H9 (cell line): ENCODE data around the gene RAB40B. TPM values are rescaled to one million over a fixed set of nuclear protein-coding genes. Genes with fewer than 3 reads are reported as not detected.

ENCODE experiments used
- DNase-seq: peaks from one replicate; pipeline ENCODE4 v3.0.0-alpha.2; 2017
- H2AFZ ChIP-seq: one replicate; pipeline ENCODE4 v1.6.1; 2013; ENCODE audit warnings: mild to moderate bottlenecking, low read length, control low read depth, moderate library complexity
- H2AK5ac ChIP-seq: 2 replicates; pipeline ENCODE4 v1.6.1; 2013; ENCODE audit warnings: low read length, control low read depth, mixed read lengths; ENCODE audit not compliant: insufficient read length
- H2BK120ac ChIP-seq: one replicate; pipeline ENCODE4 v1.6.1; 2013; ENCODE audit warnings: low read depth, mild to moderate bottlenecking, low read length, control low read depth, inconsistent platforms; ENCODE audit not compliant: poor library complexity, severe bottlenecking
- H2BK12ac ChIP-seq: 2 replicates; pipeline ENCODE4 v1.6.1; 2013; ENCODE audit warnings: low read length, control low read depth, mixed read lengths, low read depth; ENCODE audit not compliant: insufficient read length
- H2BK15ac ChIP-seq: 2 replicates; pipeline ENCODE4 v1.6.1; 2013; ENCODE audit warnings: low read depth, low read length, control low read depth
- H2BK20ac ChIP-seq: one replicate; pipeline ENCODE4 v1.6.1; 2013; ENCODE audit warnings: low read depth, mild to moderate bottlenecking, low read length, control low read depth, inconsistent platforms; ENCODE audit not compliant: poor library complexity, severe bottlenecking
- H2BK5ac ChIP-seq: 2 replicates; pipeline ENCODE4 v1.6.1; 2013; ENCODE audit warnings: low read length, control low read depth, mixed read lengths; ENCODE audit not compliant: insufficient read length
- H3K14ac ChIP-seq: 2 replicates; pipeline ENCODE4 v1.6.1; 2013; ENCODE audit warnings: low read length, control low read depth; ENCODE audit not compliant: insufficient read depth
- H3K18ac ChIP-seq: 2 replicates; pipeline ENCODE4 v1.6.1; 2013; ENCODE audit warnings: low read depth, mild to moderate bottlenecking, mixed read lengths, low read length, control low read depth; ENCODE audit not compliant: insufficient read length
- H3K23ac ChIP-seq: 2 replicates; pipeline ENCODE4 v1.6.1; 2013; ENCODE audit warnings: low read length, control low read depth, mixed read lengths, low read depth; ENCODE audit not compliant: insufficient read length
- H3K23me2 ChIP-seq: 2 replicates; pipeline ENCODE4 v1.6.1; 2013; ENCODE audit warnings: low read depth, mild to moderate bottlenecking, mixed read lengths, low read length, control low read depth; ENCODE audit not compliant: insufficient read length, poor library complexity, severe bottlenecking
- H3K27ac ChIP-seq: 2 replicates; pipeline ENCODE4 v1.5.1; 2013; ENCODE audit warnings: low read length, control low read depth, mixed read lengths, low read depth; ENCODE audit not compliant: insufficient read length
- H3K27me3 ChIP-seq: 2 replicates; pipeline ENCODE4 v1.6.1; 2013; ENCODE audit warnings: low read length, control low read depth, inconsistent platforms; ENCODE audit not compliant: insufficient read depth
- H3K4ac ChIP-seq: 2 replicates; pipeline ENCODE4 v1.6.1; 2013; ENCODE audit warnings: low read depth, mild to moderate bottlenecking, control low read depth, inconsistent platforms, low read length, moderate library complexity
- H3K4me1 ChIP-seq: 2 replicates; pipeline ENCODE4 v1.6.1; 2013; ENCODE audit warnings: low read length, control low read depth, inconsistent platforms; ENCODE audit not compliant: insufficient read depth
- H3K4me2 ChIP-seq: 2 replicates; pipeline ENCODE4 v1.6.1; 2013; ENCODE audit warnings: low read length, control low read depth, mixed read lengths; ENCODE audit not compliant: insufficient read length, insufficient read depth
- H3K56ac ChIP-seq: 2 replicates; pipeline ENCODE4 v1.6.1; 2013; ENCODE audit warnings: low read depth, mild to moderate bottlenecking, mixed read lengths, low read length, control low read depth; ENCODE audit not compliant: insufficient read length
- H3K79me1 ChIP-seq: 2 replicates; pipeline ENCODE4 v1.6.1; 2013; ENCODE audit warnings: low read depth, mild to moderate bottlenecking, moderate library complexity, low read length, control low read depth, inconsistent platforms; ENCODE audit not compliant: insufficient read depth, poor library complexity, severe bottlenecking
- H3K79me2 ChIP-seq: 2 replicates; pipeline ENCODE4 v1.6.1; 2013; ENCODE audit warnings: low read length, control low read depth, inconsistent platforms; ENCODE audit not compliant: insufficient read depth
- H3K9ac ChIP-seq: 2 replicates; pipeline ENCODE4 v1.6.1; 2013; ENCODE audit warnings: low read length, control low read depth, mixed read lengths; ENCODE audit not compliant: insufficient read length; ENCODE audit errors: extremely low read depth
- H3K9me3 ChIP-seq: one replicate; pipeline ENCODE4 v1.6.1; 2013; ENCODE audit warnings: low read depth, low read length, inconsistent platforms; ENCODE audit not compliant: control insufficient read depth
- H3T11ph ChIP-seq: one replicate; pipeline ENCODE4 v1.6.1; 2013; ENCODE audit warnings: mild to moderate bottlenecking, low read length, control low read depth, inconsistent platforms
- H4K20me1 ChIP-seq: one replicate; pipeline ENCODE4 v1.6.1; 2013; ENCODE audit not compliant: control insufficient read depth, insufficient read length, insufficient read depth
- H4K5ac ChIP-seq: 2 replicates; pipeline ENCODE4 v1.6.1; 2013; ENCODE audit warnings: low read depth, mild to moderate bottlenecking, mixed read lengths, low read length, control low read depth; ENCODE audit not compliant: insufficient read length
- H4K8ac ChIP-seq: replicated peaks from 2 replicates; pipeline ENCODE4 v1.6.1; 2013; ENCODE audit warnings: low read length, control low read depth, mixed read lengths, low read depth; ENCODE audit not compliant: insufficient read length
- H4K91ac ChIP-seq: 2 replicates; pipeline ENCODE4 v1.6.1; 2013; ENCODE audit warnings: low read depth, mild to moderate bottlenecking, moderate library complexity, mixed read lengths, low read length, control low read depth; ENCODE audit not compliant: insufficient read length
- H3K27ac Mint-ChIP-seq, 3 experiments: 2 replicates in 2 of 3; 3 replicates in 1 of 3; pipeline ENCODE4 v1.8.0; 2020 to 2021; ENCODE audit warnings: mixed read lengths in 3 of 3, mild to moderate bottlenecking in 1 of 3, moderate library complexity in 1 of 3
- H3K27me3 Mint-ChIP-seq: 2 replicates; pipeline ENCODE4 v1.8.0; 2021; ENCODE audit warnings: low read depth, mild to moderate bottlenecking, moderate library complexity, mixed read lengths
- H3K36me3 Mint-ChIP-seq, 3 experiments: 2 replicates in 2 of 3; 3 replicates in 1 of 3; pipeline ENCODE4 v1.8.0; 2020 to 2021; ENCODE audit warnings: low read depth in 3 of 3, mixed read lengths in 3 of 3; ENCODE audit not compliant: insufficient read depth in 1 of 3
- H3K4me1 Mint-ChIP-seq, 2 experiments: 2 replicates each; pipeline ENCODE4 v1.8.0; 2020; ENCODE audit warnings: mixed read lengths in 2 of 2
- H3K4me3 Mint-ChIP-seq, 2 experiments: 2 replicates in 1 of 2; 3 replicates in 1 of 2; pipeline ENCODE4 v1.8.0; 2020 to 2021; ENCODE audit warnings: mild to moderate bottlenecking in 2 of 2, mixed read lengths in 2 of 2, moderate library complexity in 1 of 2
- H3K9me3 Mint-ChIP-seq, 2 experiments: 2 replicates in 1 of 2; 3 replicates in 1 of 2; pipeline ENCODE4 v1.8.0; 2020; ENCODE audit warnings: mild to moderate bottlenecking in 2 of 2, mixed read lengths in 2 of 2, moderate library complexity in 1 of 2
- CTCF ChIP-seq: fragments of 200-600 bp; sonication (generic); conservative IDR thresholded peaks from 3 replicates; pipeline ENCODE4 v1.8.0; 2021; ENCODE audit warnings: antibody characterized with exemption, mild to moderate bottlenecking
- WGBS: extraction: QIAGEN DNeasy Blood & Tissue Kit; methylation state at CpG from one replicate; pipeline ENCODE4 v1.1.7; 2013; ENCODE audit warnings: missing lambda C conversion rate, low lambda C conversion rate, mixed read lengths; ENCODE audit not compliant: insufficient read length; ENCODE audit errors: extremely low coverage; 5-methylcytosine and 5-hydroxymethylcytosine counted together
- total RNA-seq: library from RNA; stranded (reverse); gene quantifications from 2 replicates; pipeline ENCODE4 v1.2.1, GENCODE V29; 2021

Gene RAB40B
- total RNA-seq, 1 experiment from 2014 or later, result 3.5 TPM

GRCh38 chr17:82647593-82648164, 50.8 kb downstream of the RAB40B start:
- H2BK15ac ChIP-seq, result no peak overlapping the region
- H4K5ac ChIP-seq, result no peak overlapping the region
- no peak overlapping the region for H4K91ac ChIP-seq
- peak overlapping the region; percentile 57 for H3K9ac ChIP-seq
- H3K23ac ChIP-seq, result no peak overlapping the region
- no CpG with 5 or more reads among the region's 54 CpGs for WGBS
- TF ChIP-seq CTCF, result no peak
- no peak for DNase-seq
- peaks cover 13% of the 10 kb centered on the region for H3K79me1 ChIP-seq
- no peaks in the 10 kb centered on the region; the same call in 1 of the 2 replicates for H3K4me1 ChIP-seq
- peaks cover 8% of the 10 kb centered on the region for H3K23me2 ChIP-seq
- no peak overlapping the region for H2BK12ac ChIP-seq
- Mint-ChIP-seq H3K27me3 (peaks cover 8% of the 10 kb centered on the region), H3K36me3 (peaks cover 5 to 19% (median 16%) of the 10 kb centered on the region in 3 experiments; a peak in 5 of 7 replicates), H3K4me3 (peak overlapping the region; percentile 83 to 90), H3K4me1 (peaks cover 7 to 23% of the 10 kb centered on the region in 2 experiments), H3K9me3 (no peaks in the 10 kb centered on the region), H3K27ac (peak overlapping the region; percentile 28 to 91 (median 73); a peak in 5 of 7 replicates)
- no peaks in the 10 kb centered on the region for H3K27me3 ChIP-seq
- no peak overlapping the region for H3K56ac ChIP-seq
- H3K9me3 ChIP-seq, result no peaks in the 10 kb centered on the region
- peak overlapping the region; percentile 92 for H3K4me2 ChIP-seq
- H3T11ph ChIP-seq, result no peak overlapping the region
- no peak overlapping the region for H2AK5ac ChIP-seq
- H2BK5ac ChIP-seq, result no peak overlapping the region
- no peak overlapping the region for H2BK120ac ChIP-seq
- no peak overlapping the region for H4K8ac ChIP-seq
- peak overlapping the region; percentile 55; the same call in 1 of the 2 replicates for H3K14ac ChIP-seq
- no peak overlapping the region for H2AFZ ChIP-seq
- H3K27ac ChIP-seq, result no peak overlapping the region
- no peaks in the 10 kb centered on the region for H4K20me1 ChIP-seq
- H3K79me2 ChIP-seq, result peaks cover 27% of the 10 kb centered on the region; the same call in 1 of the 2 replicates
- H3K18ac ChIP-seq, result no peak overlapping the region
- H3K4ac ChIP-seq, result no peak overlapping the region
- H2BK20ac ChIP-seq, result no peak overlapping the region
